Activated CD4-positive, CD25-positive, alpha-beta regulatory T cell (primary cell): ENCODE data around the gene ADCY9.
"Not testable (repeated sequence)": the region's sequence is repeated elsewhere in the genome, so short reads cannot be mapped to it uniquely, and the experiment has no call there.

Experiments
- DNase-seq, 4 experiments: peaks; one replicate each; lab custom pipeline; 2025; lab: John Stamatoyannopoulos, UW

The ADCY9 gene

DNA sequence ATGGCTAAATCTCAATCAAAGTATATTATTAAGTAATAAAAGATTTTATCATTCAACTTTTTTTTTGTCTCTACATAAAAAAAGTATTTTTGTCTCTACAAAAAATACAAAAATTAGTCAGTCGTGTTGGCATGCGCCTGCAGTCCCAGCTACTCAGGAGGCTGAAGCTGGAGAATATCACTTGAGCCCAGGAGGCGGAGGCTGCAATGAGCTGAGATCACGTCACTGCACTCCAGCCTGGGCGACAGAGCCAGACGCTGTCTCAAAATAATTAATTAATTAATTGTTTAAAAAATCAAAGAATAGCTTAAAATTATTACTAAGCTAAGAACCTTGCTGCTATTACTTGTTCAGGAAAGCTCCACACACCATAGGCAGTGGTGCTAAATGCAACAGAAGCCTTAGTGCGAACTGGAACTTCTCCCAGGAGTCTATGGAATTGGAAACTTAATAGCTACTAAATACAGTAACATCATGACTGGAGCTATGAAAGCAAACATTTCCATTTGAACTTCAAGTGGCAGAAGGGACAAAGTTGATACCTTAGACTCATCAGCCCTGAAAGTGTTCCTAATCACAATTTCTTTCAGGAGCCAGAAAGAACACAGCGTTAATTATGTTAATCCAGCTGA lies 22.6 kb downstream of the ADCY9 start:
- DNase-seq: no peak

- DNase-seq: no peak
Measured at GRCh38 chr16:4092547-4093265, 23.5 kb downstream of the ADCY9 start.

GRCh38 chr16:4091240-4092012 lies 24.8 kb downstream of the ADCY9 start:
- DNase-seq: no peak

DNA sequence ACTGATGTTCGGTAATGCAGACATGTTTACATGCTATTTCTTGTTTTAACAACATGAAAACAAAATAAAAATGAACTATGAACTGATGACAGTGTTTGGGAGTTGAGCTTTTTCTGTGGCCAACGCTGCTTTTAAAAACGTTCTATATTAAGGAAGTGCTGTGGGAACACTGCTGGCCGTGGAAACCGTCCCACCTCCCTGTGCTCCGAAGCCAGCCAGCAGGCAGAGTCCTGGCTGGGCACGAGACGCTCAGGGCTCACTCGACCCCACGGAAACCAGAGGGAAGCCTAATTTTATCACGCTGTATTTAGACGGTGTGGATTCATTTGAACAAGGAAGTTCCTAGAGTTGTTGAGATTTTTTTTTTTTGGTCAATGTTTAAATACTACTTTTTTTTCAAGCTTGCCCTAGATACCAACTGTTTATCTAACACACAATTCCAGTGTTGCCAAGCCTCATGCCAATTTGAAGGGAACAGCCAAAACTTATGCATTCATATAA lies 25.8 kb downstream of the ADCY9 start:
- DNase-seq: no peak

DNA sequence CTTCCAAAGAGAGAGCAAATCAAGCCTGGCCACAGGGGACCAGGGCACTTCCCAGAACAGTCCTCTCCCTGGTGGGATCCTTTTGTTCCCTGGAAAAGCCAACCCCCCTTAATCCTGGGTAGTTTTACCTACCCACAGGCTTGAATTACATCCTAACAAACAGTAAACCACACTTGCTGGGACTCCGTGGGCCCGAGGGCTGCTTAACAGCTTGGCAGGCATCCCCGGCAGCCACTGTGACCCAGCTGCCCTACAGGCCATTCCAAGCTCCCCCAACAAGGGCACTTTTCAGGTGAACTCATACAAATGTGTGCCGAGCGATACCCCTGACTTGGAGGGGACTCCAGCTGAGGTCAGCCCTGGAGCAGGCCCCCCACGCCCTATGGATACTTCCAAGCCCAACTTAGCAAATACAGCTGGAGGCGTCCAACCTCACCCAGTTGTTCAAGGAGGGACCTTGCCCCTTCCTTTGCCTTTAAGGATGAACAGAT lies 26.4 kb downstream of the ADCY9 start:
- DNase-seq: no peak

DNA sequence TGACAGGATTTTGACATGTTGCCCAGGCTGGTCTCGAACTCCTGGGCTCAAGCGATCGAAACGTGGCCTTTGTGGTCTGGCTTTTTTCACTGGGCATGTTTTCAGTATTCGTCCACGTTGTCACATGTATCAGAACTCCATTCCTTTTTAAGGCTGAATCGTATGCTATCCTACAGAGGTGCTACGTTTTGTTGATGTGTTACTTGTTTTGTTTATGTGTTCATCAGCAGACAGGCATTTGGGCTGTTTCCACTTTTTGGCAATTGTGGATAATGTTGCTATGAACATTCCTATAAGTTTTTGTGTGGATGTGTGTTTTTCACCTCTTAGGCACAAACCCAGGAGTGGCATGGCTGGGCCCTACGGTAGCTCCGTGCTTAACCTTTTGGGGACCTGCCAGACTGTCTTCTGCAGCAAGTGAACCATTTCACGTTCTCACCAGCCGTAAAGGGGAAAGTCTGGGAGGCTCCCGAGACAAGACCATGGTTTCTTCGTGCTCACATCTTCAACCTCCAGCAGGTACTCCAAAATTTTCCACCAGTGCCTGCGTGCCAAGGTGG lies 26.9 kb downstream of the ADCY9 start:
- DNase-seq: no peak

DNA sequence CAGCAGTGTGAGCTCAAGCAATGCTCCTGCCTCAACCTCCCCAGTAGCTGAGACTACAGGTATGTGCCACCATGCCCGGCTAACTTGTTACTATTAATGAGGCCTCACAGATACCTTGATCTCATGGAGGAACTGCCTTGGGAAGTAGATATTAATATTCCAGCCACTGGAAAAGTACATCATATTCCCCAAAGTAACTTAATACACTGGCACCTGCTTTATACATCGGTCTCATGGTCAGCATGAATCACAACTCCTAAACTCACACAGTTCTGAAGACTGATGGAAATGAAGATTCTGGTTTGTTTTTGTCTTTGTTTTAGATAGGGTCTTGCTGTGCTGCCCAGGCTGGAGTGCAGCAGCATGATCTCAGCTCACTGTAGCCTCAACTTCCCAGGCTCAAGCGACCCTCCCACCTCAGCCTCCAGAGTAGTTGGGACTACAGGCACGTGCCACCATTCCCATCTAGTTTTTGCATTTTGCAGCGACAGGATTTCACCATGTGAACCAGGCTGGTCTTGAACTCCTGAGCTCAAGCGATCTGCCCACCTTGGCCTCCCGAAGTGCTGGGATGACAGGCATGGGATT lies 28.2 kb downstream of the ADCY9 start:
- no peak for DNase-seq

GRCh38 chr16:4087099-4087885 lies 28.9 kb downstream of the ADCY9 start:
- DNase-seq: no peak

DNA sequence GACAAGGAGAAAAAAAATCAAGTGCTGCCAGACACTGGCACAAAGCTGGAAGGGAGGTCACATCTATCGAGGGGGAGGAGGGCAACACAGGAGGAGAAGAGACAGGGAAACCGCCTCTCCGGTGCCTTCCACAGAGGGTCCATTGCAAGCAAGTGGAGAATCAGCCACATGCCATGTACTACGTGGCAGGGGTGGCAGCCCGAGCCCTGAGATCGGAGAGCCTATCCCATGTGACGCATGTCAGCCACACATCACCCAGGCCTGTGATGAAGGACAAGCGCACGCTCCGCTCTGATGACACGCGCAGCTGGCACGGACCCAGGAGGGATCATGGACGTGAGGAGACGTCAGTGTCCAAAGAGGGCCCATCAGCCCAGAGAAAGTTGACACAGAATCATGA lies 30.1 kb downstream of the ADCY9 start:
- DNase-seq: no peak

- DNase-seq: no peak
Measured at GRCh38 chr16:4085405-4085970, 30.8 kb downstream of the ADCY9 start.

- no peak for DNase-seq
Measured at GRCh38 chr16:4083347-4083870, 32.8 kb downstream of the ADCY9 start.

DNA sequence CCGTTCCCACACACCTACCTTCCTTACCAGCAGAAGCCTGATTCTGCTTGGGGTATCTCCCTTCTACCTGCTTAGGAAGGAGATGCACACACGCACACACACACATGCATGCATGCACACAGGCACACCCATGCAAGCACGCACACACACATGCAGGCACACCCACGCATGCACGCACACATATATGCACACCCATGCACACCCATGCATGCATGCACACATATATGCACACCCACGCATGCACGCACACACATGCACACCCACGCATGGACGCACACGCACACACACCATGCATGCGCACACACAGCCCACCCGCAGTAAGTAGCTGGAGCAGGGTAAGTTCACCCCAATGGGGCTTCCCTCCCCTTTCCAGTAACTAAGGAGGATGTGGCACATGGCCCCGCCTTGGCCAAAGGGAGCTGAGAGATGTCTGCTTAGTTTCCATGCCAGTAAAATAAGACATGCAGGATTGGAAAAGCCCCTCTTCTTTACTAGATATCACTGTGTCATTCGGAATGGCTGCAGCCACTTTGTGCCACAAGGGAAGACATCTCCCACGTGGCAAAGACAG lies 33.7 kb downstream of the ADCY9 start:
- no peak for DNase-seq

GRCh38 chr16:4081521-4082021 lies 34.7 kb downstream of the ADCY9 start:
- DNase-seq: no peak

DNA sequence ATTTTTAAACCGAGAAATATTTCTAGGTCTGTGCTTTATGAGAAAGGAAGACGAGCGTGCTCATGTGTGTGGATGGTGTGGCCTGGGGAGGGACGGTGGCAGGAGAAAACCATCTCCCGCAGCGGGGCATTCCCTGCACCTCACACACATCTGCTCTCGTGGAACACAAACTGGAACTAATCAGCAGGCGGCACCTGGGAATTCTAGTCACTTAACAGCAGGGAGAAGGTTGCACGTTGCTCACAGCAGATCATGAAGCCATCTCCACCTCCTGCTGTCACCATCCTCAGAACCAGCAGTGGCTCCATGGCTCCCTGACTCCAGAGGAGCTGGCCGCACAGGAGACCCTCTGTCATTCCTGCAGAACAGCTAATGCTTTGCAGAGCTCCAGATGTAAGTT lies 35.2 kb downstream of the ADCY9 start:
- DNase-seq: no peak

DNA sequence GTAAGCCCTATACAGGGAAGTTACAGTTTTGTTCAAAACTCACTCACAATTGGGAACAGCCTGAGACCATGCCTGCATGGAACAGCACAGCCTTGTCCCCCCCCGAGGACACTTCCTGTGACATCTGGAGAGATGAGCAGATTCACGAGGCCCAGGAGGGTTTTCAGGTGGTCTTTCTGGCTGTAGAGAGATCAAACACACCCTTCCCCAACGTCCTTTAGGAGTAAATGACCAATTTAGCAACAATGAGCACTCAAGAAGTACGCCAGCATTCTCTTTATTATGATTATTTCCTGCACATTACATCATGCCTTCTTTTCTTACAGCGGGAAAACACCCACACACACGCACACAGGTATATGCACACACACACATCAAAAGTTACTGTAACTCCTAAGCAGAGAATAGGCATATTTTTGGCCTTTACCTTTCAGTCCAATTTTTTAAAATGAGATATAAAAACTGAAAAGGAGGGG lies 39.0 kb downstream of the ADCY9 start:
- no peak for DNase-seq

DNA sequence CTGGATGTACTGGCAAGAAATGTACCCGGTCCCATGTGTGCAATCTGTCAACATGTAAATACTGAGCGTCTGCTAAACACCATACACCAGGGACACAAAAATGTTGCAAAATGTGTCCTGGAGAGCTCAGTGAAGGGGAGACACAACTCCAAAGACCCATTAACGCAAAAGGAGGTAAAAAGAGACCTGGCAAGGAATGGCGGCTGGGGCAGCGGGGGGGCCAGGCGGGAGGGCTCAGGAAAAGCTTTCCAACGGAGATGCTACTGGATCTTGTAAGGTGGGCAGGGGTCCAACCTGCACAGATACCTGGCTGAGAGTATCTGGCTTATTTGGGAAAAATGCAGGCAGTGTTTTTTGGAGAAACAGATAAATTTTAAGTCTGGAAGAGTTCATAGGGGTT lies 40.7 kb downstream of the ADCY9 start:
- no peak for DNase-seq

GRCh38 chr16:4073150-4073549 lies 43.1 kb downstream of the ADCY9 start:
- not testable (repeated sequence) for DNase-seq

DNA sequence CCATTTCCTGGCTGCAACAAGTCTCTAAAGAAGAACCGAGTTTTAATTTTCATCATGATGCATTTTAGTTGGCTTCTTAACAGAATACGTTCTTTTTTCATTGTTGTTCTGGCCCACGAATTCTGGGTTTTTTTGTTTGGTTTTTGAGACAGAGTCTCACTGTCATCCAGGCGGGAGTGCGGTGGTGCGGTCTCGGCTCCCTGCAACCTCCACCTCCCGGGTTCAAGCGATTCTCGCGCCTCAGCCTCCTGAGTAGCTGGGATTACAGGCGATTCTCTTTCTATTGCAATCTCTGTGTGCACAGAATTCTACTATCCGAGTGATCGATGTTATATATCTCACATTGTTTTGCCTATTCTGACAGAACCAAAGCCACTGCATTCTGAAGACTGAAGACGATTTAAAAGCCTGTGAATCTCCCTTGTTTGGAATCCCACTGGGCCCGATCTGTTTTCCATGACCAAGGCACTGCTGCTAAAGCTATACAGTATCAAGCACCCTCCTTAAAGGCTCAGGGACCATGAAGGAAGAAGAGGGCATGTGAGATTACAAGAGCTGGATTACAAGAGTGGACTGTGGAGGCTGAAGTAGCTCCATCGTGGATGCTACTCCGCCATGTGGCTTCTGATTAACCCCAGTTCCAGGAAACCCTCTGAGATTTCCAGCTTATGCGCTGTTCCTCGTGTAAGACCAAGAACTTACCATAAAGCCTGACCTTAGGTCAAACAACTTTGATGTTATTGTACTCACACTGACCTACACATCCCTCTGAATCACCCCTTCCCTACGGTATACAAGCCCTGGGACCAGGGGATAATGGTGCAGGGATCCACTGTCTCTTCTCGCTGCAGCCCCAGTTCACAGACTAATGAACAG lies 44.3 kb downstream of the ADCY9 start:
- no peak for DNase-seq

DNA sequence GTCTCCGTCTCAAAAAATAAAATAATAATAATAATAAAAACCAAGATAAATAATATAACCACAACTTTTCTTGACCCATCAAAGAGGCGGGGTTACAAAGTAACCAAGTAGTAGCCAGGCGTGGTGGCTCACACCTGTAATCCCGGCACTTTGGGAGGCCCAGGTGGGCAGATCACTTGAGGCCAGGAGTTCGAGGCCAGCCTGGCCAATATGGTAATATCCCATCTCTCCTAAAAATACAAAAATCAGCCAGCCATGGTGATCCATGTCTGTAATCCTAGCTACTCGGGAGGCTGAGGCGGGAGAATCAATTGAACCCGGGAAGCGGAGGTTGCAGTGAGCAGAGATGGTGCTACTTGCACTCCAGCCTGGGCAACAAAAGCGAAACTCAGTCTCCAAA lies 45.3 kb downstream of the ADCY9 start:
- no peak for DNase-seq
